Measurements from ENCODE around the gene EPC1. TPM values are rescaled to one million over a fixed set of nuclear protein-coding genes. Genes with fewer than 3 reads are reported as not detected.

Gene EPC1
- polyA plus RNA-seq, 1 donor (not counting 4 experiments of a cell fraction or from before 2014, with no cell fraction given), result 34.8 TPM

- Histone ChIP-seq H3K4me2 (ENCODE audit: control insufficient read depth, extremely low read depth, insufficient read depth, low read depth, low read length) (no peak overlapping the region), H2AFZ (ENCODE audit: control insufficient read depth, low read length) (no peak overlapping the region), H3K27ac (ENCODE audit: control insufficient read depth, insufficient read depth, low read length) (no peak overlapping the region), H3K4me1 (ENCODE audit: control insufficient read depth, extremely low read depth, insufficient read depth, low read length) (peaks cover 10% of the 10 kb centered on the region), H3K4me3 (ENCODE audit: control insufficient read depth in 2 of 3, extremely low read depth in 1 of 3, insufficient read depth in 2 of 3, low read depth in 1 of 3, low read length in 3 of 3) (no peak overlapping the region), H4K20me1 (ENCODE audit: control insufficient read depth, extremely low read depth, insufficient read depth, low read length) (peaks cover 3% of the 10 kb centered on the region), H3K9me3 (ENCODE audit: control insufficient read depth, low read depth, low read length) (no peaks in the 10 kb centered on the region), H3K9me1 (ENCODE audit: control insufficient read depth, extremely low read depth, insufficient read depth, low read length) (no peaks in the 10 kb centered on the region), H3K27me3 (ENCODE audit: control insufficient read depth, extremely low read depth, insufficient read depth, low read length) (no peaks in the 10 kb centered on the region), H3K79me2 (ENCODE audit: control insufficient read depth, insufficient read depth, low read length) (peaks cover 89% of the 10 kb centered on the region), H3K9ac (ENCODE audit: control insufficient read depth, extremely low read depth, insufficient read depth, low read length) (no peak overlapping the region), H3K36me3 (ENCODE audit: control insufficient read depth in 2 of 2, extremely low read depth in 1 of 2, insufficient read depth in 2 of 2, low read length in 2 of 2) (peaks cover 0 to 4% of the 10 kb centered on the region in 2 experiments)
- no peak for TF ChIP-seq EZH2 (IDR thresholded peaks at IDR 0.05; ENCODE audit: low read length)
- TF ChIP-seq CTCF (optimal IDR thresholded peaks at IDR 0.05 in 1 of 3, IDR thresholded peaks at IDR 0.05 in 1 of 3, conservative IDR thresholded peaks at IDR 0.05 in 1 of 3; ENCODE audit: extremely low read depth in 1 of 3, insufficient read depth in 2 of 3, low read length in 3 of 3), result no peak
- no peak for FAIRE-seq
- dilution Hi-C loops (cut with MboI; ENCODE audit: extremely low pct_ligation_motif_present, low sequenced_read_pairs), result no loop called here
- DNase-seq (ENCODE audit: low read depth, low spot score), result no peak
These were observed 23.9 kb downstream of the EPC1 start for GRCh38 chr10:32323051-32323450.

- Histone ChIP-seq H3K79me2 (ENCODE audit: control insufficient read depth, insufficient read depth, low read length) (peaks cover 87% of the 10 kb centered on the region), H3K4me2 (ENCODE audit: control insufficient read depth, extremely low read depth, insufficient read depth, low read depth, low read length) (no peak overlapping the region), H3K4me3 (ENCODE audit: control insufficient read depth in 2 of 3, extremely low read depth in 1 of 3, insufficient read depth in 2 of 3, low read depth in 1 of 3, low read length in 3 of 3) (no peak overlapping the region), H3K9me1 (ENCODE audit: control insufficient read depth, extremely low read depth, insufficient read depth, low read length) (no peaks in the 10 kb centered on the region), H3K27ac (ENCODE audit: control insufficient read depth, insufficient read depth, low read length) (no peak overlapping the region), H3K9ac (ENCODE audit: control insufficient read depth, extremely low read depth, insufficient read depth, low read length) (no peak overlapping the region), H4K20me1 (ENCODE audit: control insufficient read depth, extremely low read depth, insufficient read depth, low read length) (peaks cover 3% of the 10 kb centered on the region), H3K27me3 (ENCODE audit: control insufficient read depth, extremely low read depth, insufficient read depth, low read length) (no peaks in the 10 kb centered on the region), H3K4me1 (ENCODE audit: control insufficient read depth, extremely low read depth, insufficient read depth, low read length) (peaks cover 5% of the 10 kb centered on the region), H2AFZ (ENCODE audit: control insufficient read depth, low read length) (no peak overlapping the region), H3K9me3 (ENCODE audit: control insufficient read depth, low read depth, low read length) (no peaks in the 10 kb centered on the region), H3K36me3 (ENCODE audit: control insufficient read depth in 2 of 2, extremely low read depth in 1 of 2, insufficient read depth in 2 of 2, low read length in 2 of 2) (peaks cover 0 to 4% of the 10 kb centered on the region in 2 experiments)
- FAIRE-seq, result no peak
- no peak for TF ChIP-seq EZH2 (IDR thresholded peaks at IDR 0.05; ENCODE audit: low read length)
- TF ChIP-seq CTCF (optimal IDR thresholded peaks at IDR 0.05 in 1 of 3, IDR thresholded peaks at IDR 0.05 in 1 of 3, conservative IDR thresholded peaks at IDR 0.05 in 1 of 3; ENCODE audit: extremely low read depth in 1 of 3, insufficient read depth in 2 of 3, low read length in 3 of 3), result no peak
- DNase-seq (ENCODE audit: low read depth, low spot score), result no peak
- dilution Hi-C loops (cut with MboI; ENCODE audit: extremely low pct_ligation_motif_present, low sequenced_read_pairs), result no loop called here
These were observed 25.8 kb downstream of the EPC1 start for GRCh38 chr10:32321016-32321631.
